ENCODE data around the gene TMEM131. TPM values are rescaled to one million over a fixed set of nuclear protein-coding genes. Genes with fewer than 3 reads are reported as not detected.

The TMEM131 gene
- total RNA-seq, 1 experiment from 2014 or later = 29.6 TPM

DNA sequence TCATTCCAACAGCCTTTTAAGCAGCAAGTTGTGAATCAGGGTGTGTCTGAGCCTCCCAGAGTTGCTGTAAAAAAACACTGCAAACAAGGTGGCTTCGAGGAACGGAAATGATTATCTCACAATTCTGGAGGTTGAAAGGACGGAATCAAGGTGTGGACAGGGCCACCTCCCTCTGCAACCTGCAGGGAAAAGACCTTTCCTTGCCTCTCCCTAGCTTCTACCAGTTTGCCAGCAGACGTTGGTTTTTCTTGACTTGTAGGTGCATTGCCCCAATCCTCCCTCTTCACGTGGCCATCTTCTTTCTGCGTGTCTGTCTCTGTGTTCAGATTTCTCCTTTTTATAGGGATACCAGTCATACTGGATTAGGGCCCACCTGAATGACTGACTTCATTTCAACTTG lies 24.8 kb upstream of the TMEM131 start:
- Histone ChIP-seq H4K20me1 (ENCODE audit: insufficient read depth) (no peaks in the 10 kb centered on the region), H3K4me1 (replicated peaks; ENCODE audit: insufficient read depth) (peaks cover 11% of the 10 kb centered on the region; the same call in 1 of the 2 replicates), H3K27ac (no peak overlapping the region), H3K27me3 (ENCODE audit: insufficient read depth, low read depth) (no peaks in the 10 kb centered on the region), H3K79me2 (ENCODE audit: low read depth) (no peaks in the 10 kb centered on the region), H2AFZ (no peak overlapping the region), H3K4me2 (no peak overlapping the region), H3K36me3 (ENCODE audit: low read depth) (no peaks in the 10 kb centered on the region), H3K4me3 (no peak overlapping the region), H3K9me2 (ENCODE audit: insufficient read depth) (no peaks in the 10 kb centered on the region), H3K9me3 (ENCODE audit: insufficient read depth, low read depth) (no peaks in the 10 kb centered on the region), H3F3A (ENCODE audit: insufficient read depth, low read depth) (0 out of 2 replicates have a peak, but pooled peaks cover 4% of the 10 kb centered on the region)
- no TSS peak for BruUV-seq (replicated peaks)
- TF ChIP-seq, protein P1, sequence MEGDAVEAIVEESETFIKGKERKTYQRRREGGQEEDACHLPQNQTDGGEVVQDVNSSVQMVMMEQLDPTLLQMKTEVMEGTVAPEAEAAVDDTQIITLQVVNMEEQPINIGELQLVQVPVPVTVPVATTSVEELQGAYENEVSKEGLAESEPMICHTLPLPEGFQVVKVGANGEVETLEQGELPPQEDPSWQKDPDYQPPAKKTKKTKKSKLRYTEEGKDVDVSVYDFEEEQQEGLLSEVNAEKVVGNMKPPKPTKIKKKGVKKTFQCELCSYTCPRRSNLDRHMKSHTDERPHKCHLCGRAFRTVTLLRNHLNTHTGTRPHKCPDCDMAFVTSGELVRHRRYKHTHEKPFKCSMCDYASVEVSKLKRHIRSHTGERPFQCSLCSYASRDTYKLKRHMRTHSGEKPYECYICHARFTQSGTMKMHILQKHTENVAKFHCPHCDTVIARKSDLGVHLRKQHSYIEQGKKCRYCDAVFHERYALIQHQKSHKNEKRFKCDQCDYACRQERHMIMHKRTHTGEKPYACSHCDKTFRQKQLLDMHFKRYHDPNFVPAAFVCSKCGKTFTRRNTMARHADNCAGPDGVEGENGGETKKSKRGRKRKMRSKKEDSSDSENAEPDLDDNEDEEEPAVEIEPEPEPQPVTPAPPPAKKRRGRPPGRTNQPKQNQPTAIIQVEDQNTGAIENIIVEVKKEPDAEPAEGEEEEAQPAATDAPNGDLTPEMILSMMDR (conservative IDR thresholded peaks at IDR 0.05) = no peak
- TF ChIP-seq EZH2 (IDR thresholded peaks at IDR 0.05; ENCODE audit: low read depth) = no peak
- POLR2A ChIA-PET (ENCODE audit: unreplicated experiment) = no interaction called here
- intact Hi-C loops (cut with micrococcal nuclease; ENCODE audit: unreplicated experiment) = no loop called here
- no peak for DNase-seq
- CTCF ChIA-PET = no interaction called here

DNA sequence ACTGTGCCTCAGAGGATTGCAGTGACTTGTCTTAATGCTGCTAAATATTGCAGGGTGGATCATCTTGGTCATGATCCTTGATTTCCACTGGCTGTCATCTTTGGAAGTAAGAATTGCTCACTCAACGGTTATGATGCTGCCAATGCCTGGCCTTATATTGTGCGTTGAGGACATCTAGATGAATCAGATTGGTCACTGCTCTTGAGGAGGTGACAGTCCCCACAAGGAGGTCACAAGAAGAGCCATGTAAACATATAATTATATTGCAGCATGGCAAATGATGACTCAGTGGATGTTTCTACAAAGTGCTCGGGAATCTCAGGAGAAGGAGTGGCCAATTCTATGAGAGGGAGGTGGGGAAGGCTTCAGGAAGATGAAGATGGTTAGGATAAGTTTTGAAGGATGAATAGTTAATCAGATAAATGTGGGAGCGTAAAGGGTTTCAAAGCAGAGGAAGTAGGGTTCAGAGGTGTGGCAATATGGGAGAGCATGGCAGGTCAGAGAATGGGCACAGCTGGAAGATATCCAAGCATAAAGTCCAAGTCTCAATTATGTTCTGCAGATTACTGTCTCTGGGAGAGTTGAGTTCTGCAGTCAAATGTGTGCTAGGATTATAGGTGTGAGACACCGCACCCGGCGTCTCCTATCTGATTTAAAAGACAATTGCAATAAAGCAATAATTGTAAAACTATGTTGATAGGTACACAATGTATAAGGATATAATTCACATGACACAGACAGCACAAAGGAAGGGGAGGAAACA lies 21.3 kb upstream of the TMEM131 start:
- intact Hi-C loops (cut with micrococcal nuclease; ENCODE audit: unreplicated experiment) = no loop called here
- TF ChIP-seq, protein P1 (conservative IDR thresholded peaks at IDR 0.05) = no peak
- no peak for TF ChIP-seq EZH2 (IDR thresholded peaks at IDR 0.05; ENCODE audit: low read depth)
- ChIA-PET CTCF (no interaction called here), POLR2A (ENCODE audit: unreplicated experiment) (no interaction called here)
- H3K79me2 ChIP-seq (ENCODE audit: low read depth) = no peaks in the 10 kb centered on the region
- no peaks in the 10 kb centered on the region for H3K36me3 ChIP-seq (ENCODE audit: low read depth)
- H3K9me3 ChIP-seq (ENCODE audit: insufficient read depth, low read depth) = no peaks in the 10 kb centered on the region
- no peak overlapping the region for H3K4me3 ChIP-seq
- DNase-seq = peak in 1 of 2 experiments; percentile 57
- H4K20me1 ChIP-seq (ENCODE audit: insufficient read depth) = no peaks in the 10 kb centered on the region
- 0 out of 2 replicates have a peak, but pooled peaks cover 4% of the 10 kb centered on the region for H3F3A ChIP-seq (ENCODE audit: insufficient read depth, low read depth)
- H2AFZ ChIP-seq = no peak overlapping the region
- BruUV-seq (replicated peaks) = no TSS peak
- no peak overlapping the region for H3K27ac ChIP-seq
- H3K27me3 ChIP-seq (ENCODE audit: insufficient read depth, low read depth) = no peaks in the 10 kb centered on the region
- H3K4me2 ChIP-seq = no peak overlapping the region
- H3K9me2 ChIP-seq (ENCODE audit: insufficient read depth) = no peaks in the 10 kb centered on the region
- H3K4me1 ChIP-seq (replicated peaks; ENCODE audit: insufficient read depth) = peaks cover 11% of the 10 kb centered on the region; the same call in 1 of the 2 replicates

DNA sequence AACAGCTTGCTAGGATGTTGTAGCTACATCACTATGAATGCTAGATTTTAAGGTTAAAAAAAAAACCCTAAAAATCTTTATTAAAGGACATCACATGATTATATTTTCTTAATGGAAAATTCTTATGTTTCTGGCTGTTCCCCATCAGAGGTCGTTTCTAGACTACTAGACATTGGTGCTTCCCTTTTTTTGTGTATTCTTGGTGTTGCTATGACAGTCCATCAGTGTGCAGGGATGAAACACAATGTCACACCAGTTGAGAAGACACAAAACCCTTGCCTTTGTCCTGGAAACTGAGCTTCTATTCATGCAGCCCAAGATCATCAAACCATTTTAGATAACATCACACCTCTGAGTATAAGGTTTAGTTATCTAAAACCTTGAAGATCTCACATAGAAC lies 19.9 kb upstream of the TMEM131 start:
- intact Hi-C loops (cut with micrococcal nuclease; ENCODE audit: unreplicated experiment) = no loop called here
- CTCF ChIA-PET = no interaction called here

More for the DNA sequence above, 19.9 kb upstream of the TMEM131 start:
- BruUV-seq (replicated peaks) = no TSS peak
- POLR2A ChIA-PET (ENCODE audit: unreplicated experiment) = no interaction called here
- Histone ChIP-seq H3K9me3 (ENCODE audit: insufficient read depth, low read depth) (no peaks in the 10 kb centered on the region), H3F3A (ENCODE audit: insufficient read depth, low read depth) (0 out of 2 replicates have a peak, but pooled peaks cover 4% of the 10 kb centered on the region), H2AFZ (no peak overlapping the region), H3K4me2 (no peak overlapping the region), H3K9me2 (ENCODE audit: insufficient read depth) (no peaks in the 10 kb centered on the region), H4K20me1 (ENCODE audit: insufficient read depth) (no peaks in the 10 kb centered on the region), H3K4me3 (no peak overlapping the region), H3K4me1 (replicated peaks; ENCODE audit: insufficient read depth) (peaks cover 11% of the 10 kb centered on the region; the same call in 1 of the 2 replicates), H3K27ac (no peak overlapping the region), H3K79me2 (ENCODE audit: low read depth) (no peaks in the 10 kb centered on the region), H3K27me3 (ENCODE audit: insufficient read depth, low read depth) (no peaks in the 10 kb centered on the region), H3K36me3 (ENCODE audit: low read depth) (no peaks in the 10 kb centered on the region)
- DNase-seq = no peak
- TF ChIP-seq, protein P1 (conservative IDR thresholded peaks at IDR 0.05) = no peak
- no peak for TF ChIP-seq EZH2 (IDR thresholded peaks at IDR 0.05; ENCODE audit: low read depth)

All from PC-9 (cell line).